Activated CD4-positive, alpha-beta T cell treated with anti-CD3 and anti-CD28 coated beads for 4 hours (primary cell): Measurements from ENCODE around the gene FARP1.

Experiments
- DNase-seq, 2 donors: peaks; one replicate each; pipeline ENCODE4 v3.0.0-alpha.2; 2020

FARP1 gene

DNA sequence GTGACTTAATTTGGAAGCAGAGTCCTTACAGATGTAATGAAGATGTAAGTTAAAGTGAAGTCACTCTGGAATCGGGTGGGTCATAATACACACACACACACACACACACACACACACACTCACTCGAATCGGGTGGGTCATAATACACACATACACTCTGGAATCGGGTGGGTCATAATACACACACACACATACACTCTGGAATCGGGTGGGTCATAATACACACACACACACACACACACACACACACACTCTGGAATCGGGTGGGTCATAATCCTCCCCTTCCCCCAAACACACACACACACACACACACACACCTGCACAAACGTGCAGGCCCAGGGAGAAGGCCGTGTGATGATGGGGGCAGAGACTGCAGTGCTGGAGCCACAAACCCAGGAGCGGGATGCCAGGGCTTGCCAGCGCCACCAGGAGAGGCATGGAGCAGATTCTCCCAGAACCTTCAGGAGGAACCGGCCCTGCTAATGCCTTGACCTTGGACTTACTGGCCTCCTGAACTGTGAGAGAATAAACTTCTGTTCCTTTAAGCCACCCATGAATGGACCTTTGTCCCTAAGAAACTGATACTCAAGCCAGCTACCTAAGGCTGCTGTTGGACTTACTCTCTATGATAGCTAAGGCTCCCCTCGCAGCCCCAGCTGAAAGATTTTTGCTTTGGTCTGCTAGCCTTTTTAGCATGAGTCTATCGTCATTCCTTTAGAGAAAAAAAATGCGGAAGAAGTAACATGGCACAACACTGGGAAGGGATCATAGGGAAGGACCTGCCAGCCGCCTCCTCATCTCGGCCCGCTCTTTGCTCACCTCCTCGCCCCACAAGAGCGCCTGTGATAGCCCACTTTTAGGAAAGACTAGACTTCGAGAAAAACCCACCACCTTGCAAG lies 170.4 kb downstream of the FARP1 start:
- DNase-seq = no peak

GRCh38 chr13:98313922-98314292 lies 171.0 kb downstream of the FARP1 start:
- no peak for DNase-seq

DNA sequence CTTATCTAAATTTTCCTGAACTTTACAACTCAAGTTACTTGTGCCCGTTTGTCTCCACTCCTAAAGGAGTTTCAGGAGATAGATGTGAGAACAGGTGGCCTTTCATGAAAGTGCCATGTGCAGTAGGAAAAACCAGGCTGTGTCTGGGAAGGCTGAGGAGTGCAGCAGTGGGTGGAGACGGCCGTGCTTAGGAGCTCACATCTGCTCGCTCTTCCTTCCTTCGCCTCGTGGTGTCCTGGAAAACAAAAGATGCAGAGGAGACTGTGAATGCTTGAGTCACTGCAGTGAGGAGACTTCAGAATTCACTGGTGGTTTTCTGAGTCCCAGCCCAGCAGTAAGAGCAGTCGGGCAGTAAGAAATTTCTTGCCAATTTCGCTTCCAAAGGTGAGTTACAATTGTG lies 172.6 kb downstream of the FARP1 start:
- no peak for DNase-seq

GRCh38 chr13:98315902-98316301 lies 173.0 kb downstream of the FARP1 start:
- no peak for DNase-seq

DNA sequence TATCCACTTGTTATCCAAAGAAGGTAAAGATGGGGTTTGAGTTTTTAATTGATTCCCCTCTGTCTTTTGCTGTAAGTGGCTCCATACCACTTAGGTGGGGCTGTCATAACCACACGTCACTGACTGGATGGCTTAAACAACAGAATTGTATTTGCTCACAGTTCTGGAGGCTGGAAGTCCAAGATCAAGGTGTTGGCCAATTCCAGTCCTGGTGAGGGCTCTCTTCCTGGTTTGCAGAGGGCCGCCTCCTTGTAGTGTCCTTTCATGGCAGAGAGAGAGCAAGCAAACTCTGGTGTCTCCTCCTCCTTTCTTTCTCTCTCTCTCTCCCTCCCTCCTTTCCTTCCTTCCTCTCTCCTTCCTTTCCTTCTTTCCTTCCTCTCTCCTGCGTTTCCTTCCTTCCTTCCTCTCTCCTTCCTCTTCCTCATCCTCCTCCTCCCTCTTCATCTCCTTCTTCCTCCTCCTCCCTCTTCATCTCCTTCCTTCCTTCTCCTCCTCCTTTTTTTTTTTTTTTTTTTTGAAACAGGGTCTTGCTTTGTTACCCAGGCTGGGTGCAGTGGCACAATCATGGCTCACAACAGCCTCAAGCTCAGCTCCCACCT lies 174.8 kb downstream of the FARP1 start:
- no peak for DNase-seq

- no peak for DNase-seq
Measured at GRCh38 chr13:98318263-98318878, 175.5 kb downstream of the FARP1 start.

DNA sequence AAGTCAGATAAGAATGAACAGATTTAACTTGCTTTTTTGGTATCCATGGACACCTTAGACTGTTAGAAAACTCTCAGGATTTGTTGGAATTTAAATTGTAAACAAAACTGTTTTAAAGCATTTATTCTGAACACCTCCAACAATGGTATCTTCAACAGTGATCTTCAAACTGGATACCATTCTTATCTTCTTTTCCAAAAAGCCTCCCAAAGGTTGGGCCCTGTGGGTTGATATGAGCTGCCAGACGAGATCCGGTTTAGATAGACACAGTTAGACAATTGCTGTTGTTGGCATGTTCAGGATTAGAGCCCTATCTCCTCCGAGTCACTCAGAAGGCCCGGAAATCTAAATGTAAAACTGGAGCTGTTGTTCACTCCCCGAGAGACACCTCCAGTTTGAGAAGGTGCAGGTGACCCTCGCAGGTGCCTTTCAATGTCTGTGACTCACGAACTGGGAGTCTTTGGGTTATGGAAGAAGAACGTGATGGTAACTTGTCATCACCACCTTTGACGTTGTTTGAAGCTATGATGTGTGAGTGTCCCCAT lies 177.7 kb downstream of the FARP1 start:
- DNase-seq = no peak

DNA sequence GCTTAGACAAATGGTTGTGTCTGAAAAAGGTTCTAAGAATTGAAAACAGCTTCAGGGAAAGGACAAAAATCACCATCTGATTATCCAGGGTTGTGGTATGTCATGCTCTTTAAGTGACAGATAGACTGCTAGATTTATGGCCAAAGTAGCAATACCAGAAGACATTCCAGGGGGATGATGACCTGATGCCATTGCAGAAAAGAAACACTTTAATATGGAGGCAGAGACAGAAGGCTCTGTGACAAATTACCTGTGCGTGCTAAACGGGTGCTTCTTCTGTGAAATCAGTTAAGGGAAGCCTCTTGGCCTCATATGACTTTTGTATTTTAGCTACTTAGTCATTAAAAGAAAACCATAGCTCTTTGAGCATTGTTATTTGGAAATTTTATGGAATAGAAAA lies 178.5 kb downstream of the FARP1 start:
- no peak for DNase-seq

- DNase-seq = no peak
Measured at GRCh38 chr13:98322091-98322718, 179.3 kb downstream of the FARP1 start.

GRCh38 chr13:98324105-98324504 lies 181.2 kb downstream of the FARP1 start:
- no peak for DNase-seq

DNA sequence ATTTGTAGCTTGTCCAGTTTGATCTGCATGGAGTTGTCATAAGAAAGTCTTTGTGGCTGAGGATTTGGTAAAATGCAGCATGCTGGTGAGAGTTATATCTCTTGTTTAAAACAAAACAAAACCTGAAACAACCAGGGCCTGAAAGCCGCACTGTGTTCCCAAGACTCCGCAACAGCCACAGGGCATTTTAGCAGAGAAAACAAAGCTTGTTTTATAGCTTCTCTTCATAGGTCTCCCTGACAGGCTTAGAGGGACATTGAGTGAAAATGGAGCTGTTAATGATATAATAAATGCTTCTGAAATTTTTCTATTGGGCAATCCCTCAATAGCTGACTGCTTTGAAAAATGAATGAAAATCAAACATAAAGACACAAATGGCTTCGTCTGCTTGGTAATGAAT lies 182.8 kb downstream of the FARP1 start:
- DNase-seq = no peak

DNA sequence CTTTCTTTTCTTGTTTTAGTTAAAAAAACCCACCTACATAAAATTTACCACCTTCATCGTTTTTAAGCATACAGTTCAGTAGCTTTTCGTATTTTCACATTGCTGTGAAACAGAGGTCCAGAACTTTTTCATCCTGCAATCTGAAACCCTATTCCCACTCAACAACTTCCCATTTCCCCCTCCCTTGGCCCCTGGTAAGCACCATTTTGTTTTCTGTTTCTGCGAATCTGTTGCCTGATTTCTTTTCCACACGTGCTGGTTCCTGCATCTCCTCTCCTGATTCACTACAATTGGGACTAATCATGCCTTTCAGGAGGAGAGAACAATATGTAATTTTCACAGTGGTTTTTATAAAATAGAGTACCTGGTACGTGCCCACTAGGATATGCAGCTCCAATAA lies 183.4 kb downstream of the FARP1 start:
- DNase-seq = no peak

DNA sequence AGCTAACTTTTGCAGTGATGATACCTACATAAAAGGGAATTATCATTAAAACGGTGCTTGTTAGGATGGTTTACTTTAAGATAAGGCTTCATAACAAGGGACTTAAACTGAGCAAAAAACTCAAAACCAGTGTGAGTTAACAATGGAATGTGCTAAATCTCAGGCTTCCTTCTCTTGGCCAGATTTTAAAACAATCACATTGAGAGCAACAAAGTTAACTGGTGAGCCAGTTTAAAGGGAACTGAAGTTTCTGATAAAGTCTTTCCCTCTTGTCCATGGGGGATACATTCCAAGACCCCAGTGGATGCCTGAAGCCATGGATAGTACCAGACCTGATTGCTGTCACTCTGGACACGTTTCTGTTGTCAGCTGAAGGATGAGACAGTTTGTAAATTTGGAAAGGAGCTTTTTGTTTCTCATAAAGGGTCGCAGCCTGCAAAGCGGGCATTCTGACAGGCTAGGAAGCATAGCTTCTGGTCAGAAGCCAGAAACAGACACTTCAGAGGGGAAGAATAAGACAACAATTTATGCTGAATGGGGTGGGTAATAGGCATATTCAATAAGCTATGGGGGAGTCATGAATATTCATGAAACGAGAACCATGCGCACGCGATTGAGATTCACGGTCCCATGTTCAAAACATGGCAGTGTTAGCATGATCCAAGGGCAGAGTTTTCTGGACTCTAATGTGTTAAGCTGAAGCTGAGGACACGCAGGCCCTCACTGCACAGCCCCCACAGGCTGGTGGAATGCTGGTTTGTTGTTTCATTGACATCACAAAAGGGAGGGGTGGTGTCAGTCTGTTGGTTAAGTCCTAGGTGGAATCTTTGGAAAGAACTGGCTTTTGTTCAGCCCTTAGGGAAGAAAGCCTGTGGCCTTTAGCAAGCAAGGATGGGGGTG lies 184.7 kb downstream of the FARP1 start:
- DNase-seq = no peak

GRCh38 chr13:98328511-98328910 lies 185.6 kb downstream of the FARP1 start:
- DNase-seq = no peak

DNA sequence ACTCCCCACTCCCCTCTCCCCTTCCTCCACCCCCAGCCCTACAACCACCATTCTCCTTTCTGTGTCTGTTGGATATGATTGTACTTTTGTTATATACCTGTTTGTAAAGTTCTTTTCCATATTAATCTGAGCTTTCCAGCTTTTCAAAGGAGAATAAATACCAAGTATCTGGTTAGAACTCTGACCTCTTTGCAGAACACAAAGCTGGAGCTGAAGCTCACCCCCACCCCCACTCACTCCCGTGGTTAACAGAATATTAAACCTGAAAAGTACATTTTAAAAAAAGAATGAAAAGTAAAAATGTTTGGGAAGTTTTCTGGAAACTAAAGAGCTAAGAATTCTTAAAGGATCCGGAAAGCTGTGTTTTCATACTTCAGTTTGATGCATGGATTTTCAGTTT lies 189.3 kb downstream of the FARP1 start:
- no peak for DNase-seq

DNA sequence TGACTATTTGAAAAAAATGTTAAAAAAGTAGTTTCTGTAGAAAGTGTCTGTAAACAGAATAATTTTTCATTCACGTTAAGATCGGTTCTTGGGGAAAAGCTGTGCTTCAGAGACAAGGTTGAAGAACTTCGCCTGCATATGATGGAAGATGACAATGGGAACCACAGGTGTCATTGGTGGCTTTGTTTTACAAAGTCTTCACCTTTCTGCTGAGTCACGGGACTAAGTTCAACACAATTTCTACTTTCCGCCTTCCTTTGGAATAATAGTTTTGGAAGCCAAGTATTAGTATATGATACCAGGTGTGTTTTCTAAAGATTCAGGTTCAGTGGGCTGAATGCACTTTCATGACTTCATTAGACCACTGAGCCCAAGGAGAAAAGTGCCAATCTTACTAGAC lies 189.8 kb downstream of the FARP1 start:
- no peak for DNase-seq

DNA sequence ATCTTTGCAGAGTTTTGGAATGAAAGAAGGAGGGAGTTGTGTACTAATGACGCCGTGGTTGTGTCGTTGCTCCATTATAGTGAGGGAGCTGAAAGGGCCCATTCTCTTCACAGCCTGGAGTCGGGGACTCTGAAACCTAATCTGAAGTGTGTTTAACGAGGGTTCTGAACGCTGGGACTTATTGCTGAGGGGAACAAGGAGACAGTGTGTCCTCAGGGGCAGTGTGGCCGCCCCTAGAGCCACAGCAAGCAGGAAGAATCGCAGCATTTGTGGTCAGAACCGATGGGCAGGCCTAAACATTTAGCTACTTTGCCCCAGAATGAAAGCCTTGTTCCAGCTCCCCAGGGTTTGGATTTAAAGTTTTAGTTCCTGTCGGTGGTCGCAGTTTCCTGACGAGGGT lies 190.6 kb downstream of the FARP1 start:
- no peak for DNase-seq

GRCh38 chr13:98334620-98335205 lies 191.8 kb downstream of the FARP1 start:
- DNase-seq = no peak

DNA sequence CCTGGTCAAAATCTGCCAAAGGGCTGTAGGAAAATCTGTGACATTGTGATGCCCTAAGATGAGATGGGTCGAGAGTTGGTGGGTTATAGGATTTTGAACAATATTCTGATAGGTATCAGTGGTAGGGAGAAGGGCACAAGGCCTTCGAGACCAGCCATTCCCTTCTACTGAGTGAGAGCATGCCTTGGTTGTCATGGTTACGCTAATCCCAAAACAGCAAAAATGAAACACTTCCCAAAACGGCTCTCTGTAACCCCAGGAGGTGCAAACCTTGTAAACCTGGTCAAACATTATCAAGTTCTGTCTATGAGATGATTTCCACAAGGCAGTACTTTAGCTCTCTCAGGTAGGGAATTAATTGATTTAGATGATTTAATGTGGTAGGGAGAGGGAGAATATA lies 192.8 kb downstream of the FARP1 start:
- DNase-seq = no peak

GRCh38 chr13:98338310-98338709 lies 195.4 kb downstream of the FARP1 start:
- no peak for DNase-seq

GRCh38 chr13:98339684-98340425 lies 197.0 kb downstream of the FARP1 start:
- no peak for DNase-seq
